HEK293 (cell line): Measurements from ENCODE around the gene VDR.

Experiments
- CTCF ChIA-PET: fragments of 350-600 bp; formaldehyde crosslinking; extraction: SDS; loops from one replicate; lab custom pipeline; 2021; ENCODE audit warnings: antibody characterized with exemption; lab: Yijun Ruan, JAX
- POLR2A ChIA-PET: fragments of 300-600 bp; formaldehyde crosslinking; extraction: SDS; loops from one replicate; lab custom pipeline; 2020; ENCODE audit warnings: antibody characterized with exemption, inconsistent platforms; lab: Yijun Ruan, JAX
- H3K27ac ChIP-seq: fragments of 200-500 bp; sonication (Bioruptor generic); 2 replicates; pipeline ENCODE4 v1.5.1; 2014; ENCODE audit warnings: low read depth, low read length, control low read depth, inconsistent platforms; ENCODE audit errors: extremely low read depth
- H3K36me3 ChIP-seq, 2 experiments: fragments of 200-500 bp in 1 of 2; sonication (Bioruptor generic) in 1 of 2; 1 replicate in 1 of 2; 2 replicates in 1 of 2; pipeline ENCODE4 v1.5.1; 2014 to 2017; ENCODE audit warnings: inconsistent platforms in 2 of 2, low read length in 2 of 2; ENCODE audit not compliant: control insufficient read depth in 2 of 2, insufficient read depth in 1 of 2
- H3K4me1 ChIP-seq: fragments of 200-500 bp; sonication (Bioruptor generic); 2 replicates; pipeline ENCODE4 v1.5.1; 2014; ENCODE audit warnings: mild to moderate bottlenecking, low read length, inconsistent platforms; ENCODE audit not compliant: control insufficient read depth, insufficient read depth
- H3K4me3 ChIP-seq: 2 replicates; pipeline ENCODE4 v1.5.1; 2011; ENCODE audit warnings: low read depth, mild to moderate bottlenecking, control low read depth, low read length, moderate library complexity
- H3K9me3 ChIP-seq: fragments of 200-500 bp; sonication (Bioruptor generic); 2 replicates; pipeline ENCODE4 v1.5.1; 2014; ENCODE audit warnings: low read depth, low read length, inconsistent platforms; ENCODE audit not compliant: control insufficient read depth, insufficient read depth
- EGR2 ChIP-seq: fragments of 450-650 bp; formaldehyde crosslinking; IDR thresholded peaks from 2 replicates; pipeline ENCODE4 v1.5.1; 2016; ENCODE audit warnings: low read depth, missing biosample characterization, missing genetic modification characterization
- GFI1B ChIP-seq: fragments of 450-650 bp; formaldehyde crosslinking; IDR thresholded peaks from 2 replicates; pipeline ENCODE4 v1.5.1; 2016; ENCODE audit warnings: missing biosample characterization, missing genetic modification characterization
- ZBTB8A ChIP-seq: fragments of 450-650 bp; formaldehyde crosslinking; IDR thresholded peaks from 2 replicates; pipeline ENCODE4 v1.5.1; 2016; ENCODE audit warnings: missing biosample characterization, missing genetic modification characterization
- ZNF112 ChIP-seq: fragments of 450-650 bp; formaldehyde crosslinking; IDR thresholded peaks from 2 replicates; pipeline ENCODE4 v1.5.0; 2017; ENCODE audit warnings: missing biosample characterization, missing genetic modification characterization
- ZNF114 ChIP-seq: fragments of 450-650 bp; formaldehyde crosslinking; IDR thresholded peaks from 2 replicates; pipeline ENCODE4 v1.5.0; 2017; ENCODE audit warnings: missing biosample characterization, missing genetic modification characterization
- ZNF121 ChIP-seq: fragments of 450-650 bp; formaldehyde crosslinking; IDR thresholded peaks from 2 replicates; pipeline ENCODE4 v1.5.1; 2016; ENCODE audit warnings: missing biosample characterization, missing genetic modification characterization
- ZNF146 ChIP-seq: fragments of 450-650 bp; formaldehyde crosslinking; IDR thresholded peaks from 2 replicates; pipeline ENCODE4 v1.5.1; 2016; ENCODE audit warnings: missing biosample characterization, missing genetic modification characterization
- ZNF2 ChIP-seq: fragments of 450-650 bp; formaldehyde crosslinking; IDR thresholded peaks from 2 replicates; pipeline ENCODE4 v1.5.1; 2016; ENCODE audit warnings: missing biosample characterization, missing genetic modification characterization
- ZNF248 ChIP-seq: fragments of 450-650 bp; formaldehyde crosslinking; IDR thresholded peaks from 2 replicates; pipeline ENCODE4 v1.5.1; 2017; ENCODE audit warnings: missing biosample characterization, missing genetic modification characterization
- ZNF394 ChIP-seq: fragments of 450-650 bp; formaldehyde crosslinking; IDR thresholded peaks from 2 replicates; pipeline ENCODE4 v1.5.1; 2016; ENCODE audit warnings: missing biosample characterization, missing genetic modification characterization, mild to moderate bottlenecking, moderate library complexity, borderline replicate concordance
- ZNF48 ChIP-seq: fragments of 450-650 bp; formaldehyde crosslinking; IDR thresholded peaks from 2 replicates; pipeline ENCODE4 v1.5.1; 2016; ENCODE audit warnings: missing biosample characterization, missing genetic modification characterization
- ZNF560 ChIP-seq: fragments of 450-650 bp; formaldehyde crosslinking; IDR thresholded peaks from 2 replicates; pipeline ENCODE4 v1.5.1; 2017; ENCODE audit warnings: missing biosample characterization, missing genetic modification characterization, borderline replicate concordance
- ZNF777 ChIP-seq: fragments of 450-650 bp; formaldehyde crosslinking; IDR thresholded peaks from 2 replicates; pipeline ENCODE4 v1.5.1; 2017; ENCODE audit warnings: missing biosample characterization, missing genetic modification characterization, borderline replicate concordance
- ZXDB ChIP-seq: fragments of 450-650 bp; formaldehyde crosslinking; IDR thresholded peaks from 2 replicates; pipeline ENCODE4 v1.5.1; 2016; ENCODE audit warnings: missing biosample characterization, missing genetic modification characterization
- TF ChIP-seq, protein P1 (sequence below): fragments of 450-650 bp; formaldehyde crosslinking; optimal IDR thresholded peaks from 2 replicates; pipeline ENCODE3; 2016; ENCODE audit warnings: missing biosample characterization, mild to moderate bottlenecking, missing genetic modification characterization
- TF ChIP-seq, protein P2 (sequence below): sonication (generic); formaldehyde crosslinking; IDR thresholded peaks from 2 replicates; pipeline ENCODE4 v1.8.1; 2022; ENCODE audit warnings: mild to moderate bottlenecking, moderate library complexity, missing genetic modification reagents
- TF ChIP-seq, protein P3 (sequence below): fragments of 450-650 bp; formaldehyde crosslinking; conservative IDR thresholded peaks from 2 replicates; pipeline ENCODE4 v1.5.1; 2016; ENCODE audit warnings: low read depth, missing biosample characterization, missing genetic modification characterization
- TF ChIP-seq, protein P4 (sequence below): fragments of 450-650 bp; formaldehyde crosslinking; IDR thresholded peaks from 2 replicates; pipeline ENCODE4 v1.5.1; 2016; ENCODE audit warnings: missing biosample characterization, missing genetic modification characterization
- TF ChIP-seq, protein P5 (sequence below): fragments of 450-650 bp; formaldehyde crosslinking; IDR thresholded peaks from 2 replicates; pipeline ENCODE4 v1.5.1; 2016; ENCODE audit warnings: missing biosample characterization, missing genetic modification characterization, borderline replicate concordance

VDR gene

DNA sequence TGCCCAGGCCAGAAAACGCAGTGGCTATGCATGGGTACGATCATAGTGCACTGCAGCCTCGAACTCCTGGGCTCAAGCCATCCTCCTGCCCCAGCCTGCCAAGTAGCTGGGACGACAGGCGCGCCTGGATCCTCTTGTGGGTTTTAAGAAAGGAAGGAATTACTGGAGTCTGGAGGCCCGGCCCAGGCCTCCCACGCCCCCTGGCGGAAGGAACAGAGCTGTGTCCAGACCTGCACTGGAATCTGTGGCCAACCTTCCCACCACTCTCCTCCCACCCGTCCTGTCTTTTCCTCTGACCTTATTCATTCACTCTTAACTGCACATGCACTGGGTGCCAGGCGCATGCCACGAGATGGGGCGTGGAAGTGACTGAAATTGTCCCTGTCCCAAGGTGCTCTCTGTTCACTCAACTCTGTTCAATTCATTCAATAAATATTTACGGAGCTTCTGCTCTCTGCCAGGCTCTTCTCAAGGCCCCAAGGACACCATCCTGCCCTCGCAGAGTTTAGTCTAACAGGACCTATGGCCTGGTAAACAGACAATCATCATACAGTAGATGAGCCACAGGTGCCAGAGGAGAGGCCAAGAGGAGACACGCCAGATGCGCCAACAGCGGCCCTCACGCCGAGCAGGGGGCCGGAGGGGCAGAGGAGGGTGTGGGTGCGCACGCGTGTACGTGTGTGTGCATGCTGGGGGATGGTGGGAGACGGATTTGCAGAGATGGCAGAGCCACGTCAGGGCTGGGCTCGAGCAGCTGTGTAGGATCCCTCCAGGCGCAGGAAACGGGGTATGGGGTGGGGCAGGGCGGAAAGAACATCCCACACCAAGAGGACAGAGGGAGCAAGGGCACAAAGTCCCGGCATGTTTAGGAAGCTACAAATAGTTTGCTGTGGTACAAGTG lies 44.9 kb upstream of the VDR start (continued):
- TF ChIP-seq ZNF2 = peak; percentile 45; the same call in 1 of the 2 replicates
- TF ChIP-seq EGR2 = peak; percentile 79
- TF ChIP-seq, protein P1, sequence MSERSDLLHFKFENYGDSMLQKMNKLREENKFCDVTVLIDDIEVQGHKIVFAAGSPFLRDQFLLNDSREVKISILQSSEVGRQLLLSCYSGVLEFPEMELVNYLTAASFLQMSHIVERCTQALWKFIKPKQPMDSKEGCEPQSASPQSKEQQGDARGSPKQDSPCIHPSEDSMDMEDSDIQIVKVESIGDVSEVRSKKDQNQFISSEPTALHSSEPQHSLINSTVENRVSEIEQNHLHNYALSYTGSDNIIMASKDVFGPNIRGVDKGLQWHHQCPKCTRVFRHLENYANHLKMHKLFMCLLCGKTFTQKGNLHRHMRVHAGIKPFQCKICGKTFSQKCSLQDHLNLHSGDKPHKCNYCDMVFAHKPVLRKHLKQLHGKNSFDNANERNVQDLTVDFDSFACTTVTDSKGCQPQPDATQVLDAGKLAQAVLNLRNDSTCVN (tag by site-specific recombination) = peak; percentile 9
- TF ChIP-seq ZNF121 (tag by site-specific recombination) = no peak
- TF ChIP-seq ZNF146 (tag by site-specific recombination) = no peak
- TF ChIP-seq, protein P2, sequence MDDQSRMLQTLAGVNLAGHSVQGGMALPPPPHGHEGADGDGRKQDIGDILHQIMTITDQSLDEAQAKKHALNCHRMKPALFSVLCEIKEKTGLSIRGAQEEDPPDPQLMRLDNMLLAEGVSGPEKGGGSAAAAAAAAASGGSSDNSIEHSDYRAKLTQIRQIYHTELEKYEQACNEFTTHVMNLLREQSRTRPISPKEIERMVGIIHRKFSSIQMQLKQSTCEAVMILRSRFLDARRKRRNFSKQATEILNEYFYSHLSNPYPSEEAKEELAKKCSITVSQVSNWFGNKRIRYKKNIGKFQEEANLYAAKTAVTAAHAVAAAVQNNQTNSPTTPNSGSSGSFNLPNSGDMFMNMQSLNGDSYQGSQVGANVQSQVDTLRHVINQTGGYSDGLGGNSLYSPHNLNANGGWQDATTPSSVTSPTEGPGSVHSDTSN (CRISPR knock-in tag) = no peak

DNA sequence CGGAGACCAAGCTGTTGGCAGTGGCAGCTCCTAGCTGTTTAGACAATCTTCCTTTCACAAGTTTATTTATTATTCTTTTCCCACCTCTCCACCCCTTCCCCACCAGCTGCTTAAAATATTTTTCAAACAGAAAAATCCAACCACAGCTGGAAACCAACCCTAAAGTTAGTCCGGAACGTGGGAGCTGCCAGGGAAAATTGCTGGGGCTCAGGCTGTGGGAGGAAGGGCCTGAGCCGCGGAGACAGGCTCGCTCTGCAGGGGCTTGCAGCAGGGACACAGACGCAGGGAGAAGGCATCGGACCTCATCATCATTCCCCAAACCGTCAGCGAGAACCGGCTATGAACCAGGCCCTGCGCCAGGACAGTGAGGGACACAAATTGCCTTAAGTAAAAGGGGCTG lies 42.5 kb upstream of the VDR start:
- TF ChIP-seq, protein P3, sequence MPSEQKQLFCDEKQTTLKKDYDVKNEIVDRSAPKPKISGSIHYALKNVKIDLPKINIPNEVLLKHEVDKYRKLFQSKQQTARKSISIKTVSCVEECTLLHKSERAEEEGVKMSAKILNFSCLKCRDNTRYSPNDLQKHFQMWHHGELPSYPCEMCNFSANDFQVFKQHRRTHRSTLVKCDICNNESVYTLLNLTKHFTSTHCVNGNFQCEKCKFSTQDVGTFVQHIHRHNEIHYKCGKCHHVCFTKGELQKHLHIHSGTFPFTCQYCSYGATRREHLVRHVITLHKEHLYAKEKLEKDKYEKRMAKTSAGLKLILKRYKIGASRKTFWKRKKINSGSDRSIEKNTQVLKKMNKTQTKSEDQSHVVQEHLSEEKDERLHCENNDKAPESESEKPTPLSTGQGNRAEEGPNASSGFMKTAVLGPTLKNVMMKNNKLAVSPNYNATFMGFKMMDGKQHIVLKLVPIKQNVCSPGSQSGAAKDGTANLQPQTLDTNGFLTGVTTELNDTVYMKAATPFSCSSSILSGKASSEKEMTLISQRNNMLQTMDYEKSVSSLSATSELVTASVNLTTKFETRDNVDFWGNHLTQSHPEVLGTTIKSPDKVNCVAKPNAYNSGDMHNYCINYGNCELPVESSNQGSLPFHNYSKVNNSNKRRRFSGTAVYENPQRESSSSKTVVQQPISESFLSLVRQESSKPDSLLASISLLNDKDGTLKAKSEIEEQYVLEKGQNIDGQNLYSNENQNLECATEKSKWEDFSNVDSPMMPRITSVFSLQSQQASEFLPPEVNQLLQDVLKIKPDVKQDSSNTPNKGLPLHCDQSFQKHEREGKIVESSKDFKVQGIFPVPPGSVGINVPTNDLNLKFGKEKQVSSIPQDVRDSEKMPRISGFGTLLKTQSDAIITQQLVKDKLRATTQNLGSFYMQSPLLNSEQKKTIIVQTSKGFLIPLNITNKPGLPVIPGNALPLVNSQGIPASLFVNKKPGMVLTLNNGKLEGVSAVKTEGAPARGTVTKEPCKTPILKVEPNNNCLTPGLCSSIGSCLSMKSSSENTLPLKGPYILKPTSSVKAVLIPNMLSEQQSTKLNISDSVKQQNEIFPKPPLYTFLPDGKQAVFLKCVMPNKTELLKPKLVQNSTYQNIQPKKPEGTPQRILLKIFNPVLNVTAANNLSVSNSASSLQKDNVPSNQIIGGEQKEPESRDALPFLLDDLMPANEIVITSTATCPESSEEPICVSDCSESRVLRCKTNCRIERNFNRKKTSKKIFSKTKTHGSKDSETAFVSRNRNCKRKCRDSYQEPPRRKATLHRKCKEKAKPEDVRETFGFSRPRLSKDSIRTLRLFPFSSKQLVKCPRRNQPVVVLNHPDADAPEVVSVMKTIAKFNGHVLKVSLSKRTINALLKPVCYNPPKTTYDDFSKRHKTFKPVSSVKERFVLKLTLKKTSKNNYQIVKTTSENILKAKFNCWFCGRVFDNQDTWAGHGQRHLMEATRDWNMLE (tag by site-specific recombination) = no peak
- TF ChIP-seq ZBTB8A (tag by site-specific recombination) (no peak), ZXDB (tag by site-specific recombination) (no peak), ZNF112 (no peak)
- POLR2A ChIA-PET = no interaction called here

DNA sequence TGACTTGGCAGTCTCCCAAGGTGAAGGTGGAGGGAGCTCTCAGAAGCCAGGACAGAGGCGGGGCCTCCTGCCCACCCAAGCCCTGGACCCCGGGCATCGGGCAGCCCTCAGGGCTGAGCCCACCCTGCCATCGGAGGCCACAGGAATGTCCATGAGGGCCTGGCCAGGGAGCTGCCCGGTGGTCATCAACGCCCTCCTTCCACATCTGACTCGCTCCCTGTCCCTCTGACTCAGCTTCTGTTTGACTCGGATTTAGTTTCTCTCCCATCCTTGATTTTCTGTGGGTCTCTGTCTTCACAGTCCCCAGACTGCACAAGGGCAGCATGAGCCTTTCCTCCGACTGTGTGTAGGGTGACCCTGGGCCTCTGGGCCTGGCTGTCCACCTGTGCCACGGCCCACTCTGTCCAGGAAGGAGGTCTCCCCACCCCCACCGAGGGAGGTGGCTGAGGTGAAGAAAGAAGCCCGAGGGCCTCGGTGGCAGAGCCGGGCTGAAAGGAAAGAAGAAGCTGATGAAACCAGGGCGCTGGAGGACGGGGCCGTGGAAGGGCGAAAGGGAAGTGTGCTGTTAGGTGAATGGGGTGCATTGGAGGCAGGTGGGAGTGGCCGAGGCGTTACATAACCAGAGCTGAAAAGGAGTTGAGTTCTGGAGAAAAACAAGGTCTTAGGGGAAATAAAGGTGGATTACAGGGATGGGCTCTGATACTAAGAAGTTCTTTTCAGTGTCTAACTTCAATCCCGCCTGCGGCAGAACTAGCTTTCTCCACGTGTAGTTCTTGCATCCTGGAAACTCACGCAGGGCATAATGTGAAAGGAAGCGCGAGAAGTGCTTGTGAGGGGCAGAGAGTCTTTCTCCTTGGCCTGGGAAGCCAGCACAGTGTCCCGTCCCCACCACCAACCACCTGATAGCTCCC lies 41.9 kb upstream of the VDR start:
- no peaks in the 10 kb centered on the region; the same call in 1 of the 2 replicates for H3K4me1 ChIP-seq
- no peak overlapping the region for H3K4me3 ChIP-seq
- ChIA-PET CTCF (interaction anchor here (0.6 to 2.5 kb wide), 9 partner anchors 8 to 1543 kb away, joined by 3 to 11 read pairs (median 4); partner anchors contain the start of genes SENP1 and TMEM106C), POLR2A (no interaction called here)
- H3K36me3 ChIP-seq = no peaks in the 10 kb centered on the region
- H3K9me3 ChIP-seq = no peaks in the 10 kb centered on the region
- H3K27ac ChIP-seq = no peak overlapping the region
- TF ChIP-seq ZNF114 (tag by site-specific recombination) (no peak), ZNF394 (tag by site-specific recombination) (no peak), GFI1B (no peak), ZNF48 (no peak), ZNF560 (tag by site-specific recombination) (no peak), ZNF777 (no peak), ZNF248 (no peak)
- TF ChIP-seq, protein P4, sequence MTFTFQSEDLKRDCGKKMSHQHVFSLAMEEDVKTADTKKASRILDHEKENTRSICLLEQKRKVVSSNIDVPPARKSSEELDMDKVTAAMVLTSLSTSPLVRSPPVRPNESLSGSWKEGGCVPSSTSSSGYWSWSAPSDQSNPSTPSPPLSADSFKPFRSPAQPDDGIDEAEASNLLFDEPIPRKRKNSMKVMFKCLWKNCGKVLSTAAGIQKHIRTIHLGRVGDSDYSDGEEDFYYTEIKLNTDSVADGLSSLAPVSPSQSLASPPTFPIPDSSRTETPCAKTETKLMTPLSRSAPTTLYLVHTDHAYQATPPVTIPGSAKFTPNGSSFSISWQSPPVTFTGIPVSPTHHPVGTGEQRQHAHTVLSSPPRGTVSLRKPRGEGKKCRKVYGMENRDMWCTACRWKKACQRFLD (tag by site-specific recombination) = no peak
- TF ChIP-seq, protein P5, sequence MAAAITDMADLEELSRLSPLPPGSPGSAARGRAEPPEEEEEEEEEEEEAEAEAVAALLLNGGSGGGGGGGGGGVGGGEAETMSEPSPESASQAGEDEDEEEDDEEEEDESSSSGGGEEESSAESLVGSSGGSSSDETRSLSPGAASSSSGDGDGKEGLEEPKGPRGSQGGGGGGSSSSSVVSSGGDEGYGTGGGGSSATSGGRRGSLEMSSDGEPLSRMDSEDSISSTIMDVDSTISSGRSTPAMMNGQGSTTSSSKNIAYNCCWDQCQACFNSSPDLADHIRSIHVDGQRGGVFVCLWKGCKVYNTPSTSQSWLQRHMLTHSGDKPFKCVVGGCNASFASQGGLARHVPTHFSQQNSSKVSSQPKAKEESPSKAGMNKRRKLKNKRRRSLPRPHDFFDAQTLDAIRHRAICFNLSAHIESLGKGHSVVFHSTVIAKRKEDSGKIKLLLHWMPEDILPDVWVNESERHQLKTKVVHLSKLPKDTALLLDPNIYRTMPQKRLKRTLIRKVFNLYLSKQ (tag by site-specific recombination) = no peak

More for the DNA sequence above, 42.5 kb upstream of the VDR start:
- H3K4me3 ChIP-seq = no peak overlapping the region
- CTCF ChIA-PET = interaction anchor here (0.6 to 2.5 kb wide), 9 partner anchors 9 to 1543 kb away, joined by 3 to 11 read pairs (median 4); partner anchors contain the start of genes SENP1 and TMEM106C
- H3K36me3 ChIP-seq = no peaks in the 10 kb centered on the region
- no peak overlapping the region for H3K27ac ChIP-seq
- H3K4me1 ChIP-seq = no peaks in the 10 kb centered on the region; the same call in 1 of the 2 replicates
- H3K9me3 ChIP-seq = no peaks in the 10 kb centered on the region
